HepG2 (cell line): ENCODE data around the gene FKBP1B. TPM values are rescaled to one million over a fixed set of nuclear protein-coding genes. Genes with fewer than 3 reads are reported as not detected.

Source experiments
- AGO1 ChIP-seq: fragments of 200-400 bp; formaldehyde crosslinking; IDR thresholded peaks from 2 replicates; pipeline ENCODE4 v1.6.1; 2017; ENCODE audit warnings: mild to moderate bottlenecking, low read depth, low read length, moderate library complexity; ENCODE audit not compliant: poor library complexity, severe bottlenecking
- CSRNP2 ChIP-seq: sonication (generic); formaldehyde crosslinking; conservative IDR thresholded peaks from 2 replicates; pipeline ENCODE4 v1.8.0; 2022; ENCODE audit warnings: low read depth, missing genetic modification reagents
- DPF2 ChIP-seq: sonication (generic); formaldehyde crosslinking; IDR thresholded peaks from 2 replicates; pipeline ENCODE4 v1.4.0; 2020; ENCODE audit warnings: mild to moderate bottlenecking, low read depth, missing genetic modification reagents, borderline replicate concordance
- MAFG ChIP-seq: sonication (generic); formaldehyde crosslinking; IDR thresholded peaks from 2 replicates; pipeline ENCODE4 v1.5.1; 2020; ENCODE audit warnings: mild to moderate bottlenecking, missing genetic modification reagents
- NAIF1 ChIP-seq: sonication (generic); formaldehyde crosslinking; IDR thresholded peaks from 2 replicates; pipeline ENCODE4 v1.5.0; 2020; ENCODE audit warnings: mild to moderate bottlenecking, missing genetic modification reagents, borderline replicate concordance
- RFX3 ChIP-seq: IDR thresholded peaks from 2 replicates; pipeline ENCODE4 v1.6.1; 2016; ENCODE audit warnings: missing biosample characterization, missing genetic modification reagents
- SETDB1 ChIP-seq: sonication (generic); formaldehyde crosslinking; IDR thresholded peaks from 2 replicates; pipeline ENCODE4 v1.5.1; 2020; ENCODE audit warnings: missing genetic modification reagents, mild to moderate bottlenecking, borderline replicate concordance
- SUZ12 ChIP-seq: fragments of 150-350 bp; IDR thresholded peaks from 2 replicates; pipeline ENCODE4 v1.6.1; 2014; ENCODE audit warnings: low read depth, low read length
- TFDP1 ChIP-seq: IDR thresholded peaks from 2 replicates; pipeline ENCODE4 v1.6.1; 2016; ENCODE audit warnings: missing compliant biosample characterization, missing genetic modification reagents, borderline replicate concordance
- THAP7 ChIP-seq: sonication (generic); formaldehyde crosslinking; IDR thresholded peaks from 2 replicates; pipeline ENCODE4 v1.8.1; 2023; ENCODE audit warnings: mild to moderate bottlenecking, missing genetic modification reagents
- ZNF569 ChIP-seq: sonication (generic); formaldehyde crosslinking; IDR thresholded peaks from 2 replicates; pipeline ENCODE4 v1.5.0; 2020; ENCODE audit warnings: mild to moderate bottlenecking, missing genetic modification reagents, moderate library complexity, borderline replicate concordance
- ZSCAN21 ChIP-seq: sonication (generic); formaldehyde crosslinking; IDR thresholded peaks from 2 replicates; pipeline ENCODE4 v1.8.0; 2022; ENCODE audit warnings: mild to moderate bottlenecking, missing genetic modification reagents, moderate library complexity, borderline replicate concordance
- polyA plus RNA-seq, 8 experiments: library from polyadenylated mRNA; depleted of rRNA in 3 of 8; stranded (reverse) in 7 of 8; unstranded in 1 of 8; fragments of >200 nt; fragmentation: Illumina TruSeq in 4 of 8; extraction: Trizol in 4 of 8; gene quantifications; 2 replicates each; pipeline versions ENCODE4 v1.2.1 to v1.2.3, GENCODE V29; 2011 to 2016; ENCODE audit warnings: low read depth in 4 of 8, missing spikeins in 1 of 8, mixed read lengths in 1 of 8; ENCODE audit not compliant: insufficient read depth in 1 of 8
- total RNA-seq, 5 experiments: library from RNA; depleted of rRNA; stranded (reverse); fragments of >200 nt; fragmentation: Illumina TruSeq; extraction: Trizol; gene quantifications; 2 replicates each; pipeline ENCODE4 v1.2.3, GENCODE V29; 2016; ENCODE audit warnings: low read depth in 1 of 5
- TF ChIP-seq, protein P1 (sequence below): sonication (generic); formaldehyde crosslinking; IDR thresholded peaks from 2 replicates; pipeline ENCODE4 v1.9.0; 2022; ENCODE audit warnings: low read depth, missing genetic modification reagents
- TF ChIP-seq, protein P2 (sequence below): sonication (generic); formaldehyde crosslinking; IDR thresholded peaks from 2 replicates; pipeline ENCODE4 v1.4.0; 2020; ENCODE audit warnings: missing genetic modification reagents, mild to moderate bottlenecking, borderline replicate concordance
- TF ChIP-seq, protein P3 (sequence below): sonication (generic); formaldehyde crosslinking; IDR thresholded peaks from 2 replicates; pipeline ENCODE4 v1.4.0; 2020; ENCODE audit warnings: missing genetic modification reagents

The FKBP1B gene
- total and polyA plus RNA-seq, 2 of the 13 experiments (the other 11 are each of a cell fraction or from before 2014, with no cell fraction given), result 35.2 to 96.3 TPM

DNA sequence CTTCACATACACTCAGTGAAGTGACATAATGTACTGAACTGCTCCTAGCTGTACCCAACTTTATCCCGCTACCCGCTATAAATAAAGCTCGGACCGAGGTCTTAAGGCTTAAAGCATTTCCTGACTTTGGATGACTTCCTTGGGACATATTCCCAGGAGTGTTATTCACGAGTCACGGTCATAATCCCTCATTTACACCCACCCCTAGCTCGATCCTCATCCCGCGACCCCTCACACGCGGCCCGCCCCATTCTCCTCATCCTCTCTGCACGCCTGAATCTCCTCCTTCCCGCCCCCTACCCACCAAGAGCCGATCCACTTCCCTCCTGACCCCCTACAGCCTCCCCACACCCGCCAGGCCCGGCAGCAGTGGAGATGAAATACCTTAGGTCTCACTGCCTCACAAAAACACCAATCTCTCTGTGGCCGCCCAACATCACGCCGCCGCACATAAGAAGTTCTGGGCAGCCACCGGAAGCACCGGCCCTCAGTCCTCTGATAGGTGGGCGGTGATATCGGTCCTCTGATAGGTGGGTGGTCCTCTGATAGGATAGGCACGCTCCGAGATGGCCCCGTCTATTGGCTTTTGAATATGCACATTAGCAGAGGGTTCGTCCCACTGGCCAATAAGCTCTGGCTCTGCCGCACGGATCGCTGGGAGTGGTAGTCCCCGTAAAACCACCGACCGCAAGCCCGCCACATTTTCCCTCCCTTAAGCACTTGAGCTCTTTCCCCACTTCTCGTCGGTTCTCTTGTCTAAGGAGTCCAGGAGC, 2.4 kb upstream of the FKBP1B start, which contains the start of gene WDCP (continued):
- peak; percentile 88 for TF ChIP-seq TFDP1 (CRISPR knock-in tag)
- no peak for TF ChIP-seq SETDB1 (CRISPR knock-in tag)
- 0 out of 2 replicates have a peak, but pooled peaks have one; percentile 53 for TF ChIP-seq ZNF569 (CRISPR knock-in tag)
- no peak for TF ChIP-seq CSRNP2
- TF ChIP-seq, protein P1, sequence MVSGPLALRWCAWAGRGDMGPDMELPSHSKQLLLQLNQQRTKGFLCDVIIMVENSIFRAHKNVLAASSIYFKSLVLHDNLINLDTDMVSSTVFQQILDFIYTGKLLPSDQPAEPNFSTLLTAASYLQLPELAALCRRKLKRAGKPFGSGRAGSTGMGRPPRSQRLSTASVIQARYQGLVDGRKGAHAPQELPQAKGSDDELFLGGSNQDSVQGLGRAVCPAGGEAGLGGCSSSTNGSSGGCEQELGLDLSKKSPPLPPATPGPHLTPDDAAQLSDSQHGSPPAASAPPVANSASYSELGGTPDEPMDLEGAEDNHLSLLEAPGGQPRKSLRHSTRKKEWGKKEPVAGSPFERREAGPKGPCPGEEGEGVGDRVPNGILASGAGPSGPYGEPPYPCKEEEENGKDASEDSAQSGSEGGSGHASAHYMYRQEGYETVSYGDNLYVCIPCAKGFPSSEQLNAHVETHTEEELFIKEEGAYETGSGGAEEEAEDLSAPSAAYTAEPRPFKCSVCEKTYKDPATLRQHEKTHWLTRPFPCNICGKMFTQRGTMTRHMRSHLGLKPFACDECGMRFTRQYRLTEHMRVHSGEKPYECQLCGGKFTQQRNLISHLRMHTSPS (CRISPR knock-in tag), result 0 out of 2 replicates have a peak, but pooled peaks have one; percentile 22
- TF ChIP-seq, protein P2, sequence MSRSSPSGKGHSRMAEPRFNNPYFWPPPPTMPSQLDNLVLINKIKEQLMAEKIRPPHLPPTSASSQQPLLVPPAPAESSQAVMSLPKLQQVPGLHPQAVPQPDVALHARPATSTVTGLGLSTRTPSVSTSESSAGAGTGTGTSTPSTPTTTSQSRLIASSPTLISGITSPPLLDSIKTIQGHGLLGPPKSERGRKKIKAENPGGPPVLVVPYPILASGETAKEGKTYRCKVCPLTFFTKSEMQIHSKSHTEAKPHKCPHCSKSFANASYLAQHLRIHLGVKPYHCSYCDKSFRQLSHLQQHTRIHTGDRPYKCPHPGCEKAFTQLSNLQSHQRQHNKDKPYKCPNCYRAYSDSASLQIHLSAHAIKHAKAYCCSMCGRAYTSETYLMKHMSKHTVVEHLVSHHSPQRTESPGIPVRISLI (CRISPR knock-in tag), result no peak
- TF ChIP-seq THAP7 (CRISPR knock-in tag), result no peak; the same call in 1 of the 2 replicates
- TF ChIP-seq ZSCAN21 (CRISPR knock-in tag), result peak; percentile 70
- TF ChIP-seq AGO1, result no peak
- TF ChIP-seq, protein P3, sequence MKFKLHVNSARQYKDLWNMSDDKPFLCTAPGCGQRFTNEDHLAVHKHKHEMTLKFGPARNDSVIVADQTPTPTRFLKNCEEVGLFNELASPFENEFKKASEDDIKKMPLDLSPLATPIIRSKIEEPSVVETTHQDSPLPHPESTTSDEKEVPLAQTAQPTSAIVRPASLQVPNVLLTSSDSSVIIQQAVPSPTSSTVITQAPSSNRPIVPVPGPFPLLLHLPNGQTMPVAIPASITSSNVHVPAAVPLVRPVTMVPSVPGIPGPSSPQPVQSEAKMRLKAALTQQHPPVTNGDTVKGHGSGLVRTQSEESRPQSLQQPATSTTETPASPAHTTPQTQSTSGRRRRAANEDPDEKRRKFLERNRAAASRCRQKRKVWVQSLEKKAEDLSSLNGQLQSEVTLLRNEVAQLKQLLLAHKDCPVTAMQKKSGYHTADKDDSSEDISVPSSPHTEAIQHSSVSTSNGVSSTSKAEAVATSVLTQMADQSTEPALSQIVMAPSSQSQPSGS (CRISPR knock-in tag), result 0 out of 2 replicates have a peak, but pooled peaks have one; percentile 18
- no peak for TF ChIP-seq DPF2
- no peak for TF ChIP-seq MAFG (CRISPR knock-in tag)
- TF ChIP-seq RFX3, result no peak
- TF ChIP-seq SUZ12, result peak; percentile 77
- TF ChIP-seq NAIF1 (CRISPR knock-in tag), result no peak
